Pancreas (tissue), 10 donors: ENCODE data around the gene MAGOH. TPM values are rescaled to one million over a fixed set of nuclear protein-coding genes. Genes with fewer than 3 reads are reported as not detected.

ENCODE experiments used
- ATAC-seq, 4 donors: fragments of 200-7000 bp; cut with Tn5 transposase; one replicate each; pipeline versions ENCODE4 v1.8.0 to v1.9.1; 2020; ENCODE audit warnings: mild to moderate bottlenecking in 4 of 4, moderate library complexity in 4 of 4
- DNase-seq, 6 donors: peaks; one replicate each; pipeline ENCODE4 v3.0.0-alpha.2; 2020
- FAIRE-seq: peaks from 2 replicates; lab custom pipeline; 2012; peaks lifted over from hg19 to GRCh38; lab: Jason Lieb, UNC
- H3K27ac ChIP-seq, 4 donors: fragments of 200-600 bp; sonication (generic); 1 replicate in 3 of 4; 2 replicates in 1 of 4; pipeline versions ENCODE4 v1.5.0 to v1.8.0; 2020
- H3K27me3 ChIP-seq, 4 donors: fragments of 200-600 bp; one replicate each; pipeline ENCODE4 v1.8.0; 2021
- H3K36me3 ChIP-seq, 3 donors: fragments of 200-600 bp; sonication (generic) in 1 of 3; one replicate each; pipeline versions ENCODE4 v1.5.0 to v1.8.0; 2020 to 2021
- H3K4me1 ChIP-seq, 3 donors: fragments of 200-600 bp; one replicate each; pipeline ENCODE4 v1.8.0; 2021
- H3K4me3 ChIP-seq, 4 donors: fragments of 200-600 bp; sonication (generic) in 2 of 4; one replicate each; pipeline versions ENCODE4 v1.5.0 to v1.8.0; 2020 to 2021
- H3K9me3 ChIP-seq, 4 donors: fragments of 200-600 bp; one replicate each; pipeline ENCODE4 v1.8.0; 2021
- CTCF ChIP-seq, 4 donors: fragments of 200-600 bp; sonication (generic) in 3 of 4; IDR thresholded peaks; one replicate each; pipeline versions ENCODE4 v1.5.0 to v1.8.0; 2021; ENCODE audit warnings: antibody characterized with exemption in 4 of 4
- WGBS, 2 donors: extraction: QIAGEN DNeasy Blood & Tissue Kit; methylation state at CpG; one replicate each; pipeline ENCODE4 v1.1.7; 2013; 5-methylcytosine and 5-hydroxymethylcytosine counted together
- intact Hi-C, 3 donors: fragments of 100-400 bp; cut with DNase I; formaldehyde crosslinking; loops; one replicate each; pipeline versions ENCODE4 v1.11.1 to v1.14.2; 2022
- polyA plus RNA-seq, 2 donors: library from polyadenylated mRNA; stranded (reverse); fragments of 200-250 nt; gene quantifications; one replicate each; pipeline ENCODE4 v1.2.3, GENCODE V29; 2013
- total RNA-seq, 6 donors: library from RNA; stranded (reverse); fragmentation: NEBNext Ultra II Directional in 4 of 6; extraction: Animal tissue kit (Norgen Biotek cat#: 25700) in 4 of 6; gene quantifications; one replicate each; pipeline versions ENCODE4 v1.2.1 to v1.2.4, GENCODE V29; 2021 to 2023
- donor health status: healthy with polysubstance abuse.
- donor health status: DM: no; HTN: no; CAD: no; lungs with moderate emphysema.
- donor health status: DM: no; HTN: no; CAD: no.
- donor health status: control.
- donor health status: control.
- donor health status: Bipolar disorder and iron deficiency.
- donor health status: DM: yes; HTN: yes; CAD: no.
- donor health status: DM: no; HTN: no; CAD: no.
- donor health status: DM: no; HTN: no; CAD: no.
- donor health status: DM: yes; HTN: yes; CAD: no.

The MAGOH gene
- total and polyA plus RNA-seq, 8 donors: 7.8 to 56.3 (median 14.4) TPM

- TF ChIP-seq CTCF (IDR thresholded peaks at IDR 0.05): no peak
- Histone ChIP-seq H3K9me3 (no peaks in the 10 kb centered on the region), H3K4me1 (peaks cover under 1 to 5% (median under 1%) of the 10 kb centered on the region in 3 donors), H3K36me3 (peaks cover 4 to 47% (median 20%) of the 10 kb centered on the region in 3 donors), H3K27me3 (no peaks in the 10 kb centered on the region), H3K27ac (no peak overlapping the region), H3K4me3 (no peak overlapping the region)
- no peak for ATAC-seq
- 95 to 97% methylated on average over 3 of the region's 3 CpGs for WGBS, 2 donors
- FAIRE-seq: no peak
- intact Hi-C loops: no loop called here
- DNase-seq: no peak
Measured at GRCh38 chr1:53203466-53203865, 34.9 kb downstream of the MAGOH start.

DNA sequence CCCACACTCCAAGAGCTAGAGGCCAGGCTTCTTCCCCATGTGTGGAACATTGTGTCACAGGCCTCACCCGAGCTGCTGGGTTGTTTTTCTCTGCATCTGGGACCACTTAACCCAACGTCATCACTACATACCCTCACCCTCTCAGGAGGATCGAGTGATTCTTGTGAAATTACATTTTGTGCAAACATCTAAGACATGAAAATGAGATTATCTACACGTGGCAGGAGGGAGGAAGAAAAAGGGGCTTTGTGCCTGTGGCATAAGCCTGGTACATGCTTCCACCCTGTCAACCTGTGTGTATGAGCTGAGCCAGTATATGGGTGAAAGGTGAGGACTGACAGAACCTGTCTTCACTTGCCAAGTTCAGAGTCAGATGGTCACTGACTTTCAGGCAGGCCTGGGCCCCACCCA is 40.1 kb downstream of the MAGOH start:
- no peak for ATAC-seq
- Histone ChIP-seq H3K36me3 (peaks cover 0 to 19% (median 4%) of the 10 kb centered on the region in 3 donors), H3K9me3 (no peaks in the 10 kb centered on the region), H3K27me3 (no peaks in the 10 kb centered on the region), H3K4me3 (peak overlapping the region in 2 of 4 donors; percentile 71 to 98), H3K4me1 (peaks cover 9 to 20% (median 12%) of the 10 kb centered on the region in 3 donors), H3K27ac (no peak overlapping the region)
- 20 to 24% methylated on average over 4 of the region's 4 CpGs for WGBS, 2 donors
- FAIRE-seq: no peak
- DNase-seq: no peak
- intact Hi-C loops: no loop called here
- no peak for TF ChIP-seq CTCF (IDR thresholded peaks at IDR 0.05)

DNA sequence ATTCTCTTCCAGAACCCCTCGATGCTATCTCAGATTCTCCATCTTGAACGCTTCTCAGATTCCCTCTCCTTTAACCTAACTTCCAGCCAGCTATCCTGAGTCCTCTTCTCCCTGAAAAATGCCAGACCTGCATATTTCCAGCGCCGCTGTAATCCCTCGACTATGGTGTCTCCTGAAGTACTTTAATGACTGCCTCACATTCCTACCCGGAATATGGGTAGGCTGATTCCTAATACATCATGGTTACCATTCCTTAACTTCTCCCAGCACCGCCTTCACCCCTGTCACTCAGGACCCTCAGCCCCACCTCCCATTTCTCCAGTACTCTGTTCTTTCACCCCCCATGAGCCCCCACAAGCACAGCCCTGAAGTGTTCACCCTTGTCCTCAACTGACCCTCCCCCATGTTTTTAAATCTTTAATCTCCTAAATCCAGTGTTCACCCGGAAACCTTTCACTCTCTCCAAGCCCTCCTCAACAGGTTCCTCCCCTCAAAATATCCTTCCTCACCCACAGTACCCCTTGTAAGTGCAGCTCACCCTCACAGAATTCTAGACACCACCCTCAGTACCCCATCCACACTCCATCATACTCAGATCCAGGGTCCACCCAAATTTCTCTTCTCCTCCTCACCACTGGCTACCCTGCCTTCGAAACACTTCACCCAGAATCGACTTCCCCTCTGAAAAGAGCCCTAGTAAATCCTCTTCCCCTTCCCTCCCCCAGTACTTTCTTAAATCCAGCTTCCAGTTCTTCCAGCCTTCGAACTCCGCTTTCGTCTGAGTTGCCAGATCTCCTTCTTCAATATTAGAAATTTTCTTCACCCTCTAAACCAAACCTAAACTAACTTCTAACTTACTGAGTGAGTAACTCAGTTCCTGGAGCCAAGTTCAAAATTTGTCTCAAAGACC is 40.8 kb downstream of the MAGOH start:
- Histone ChIP-seq H3K27me3 (no peaks in the 10 kb centered on the region), H3K27ac (peak overlapping the region; percentile 75 to 95 (median 94)), H3K36me3 (peaks cover 0 to 12% (median 4%) of the 10 kb centered on the region in 3 donors), H3K4me3 (peak overlapping the region; percentile 71 to 100 (median 98)), H3K4me1 (peaks cover 9 to 20% (median 12%) of the 10 kb centered on the region in 3 donors), H3K9me3 (no peaks in the 10 kb centered on the region)
- intact Hi-C loops: no loop called here
- no peak for TF ChIP-seq CTCF (IDR thresholded peaks at IDR 0.05)
- no peak for DNase-seq
- 29 to 34% methylated on average over 13 of the region's 13 CpGs for WGBS, 2 donors
- FAIRE-seq: no peak
- ATAC-seq: peak; percentile 1 to 10 (median 9)

GRCh38 chr1:53196485-53197290 is 41.6 kb downstream of the MAGOH start, which contains the start of gene CPT2:
Gene CPT2, plus strand, starts transcription at chr1:53196824. Its CDS starts 120 bp downstream, at chr1:53196944.
- Histone ChIP-seq H3K9me3 (no peaks in the 10 kb centered on the region), H3K4me1 (peaks cover 9 to 20% (median 12%) of the 10 kb centered on the region in 3 donors), H3K27ac (peak within 1 kb of the TSS; percentile 75 to 95 (median 94)), H3K27me3 (no peaks in the 10 kb centered on the region), H3K36me3 (peaks cover 0 to 6% (median 0%) of the 10 kb centered on the region in 3 donors), H3K4me3 (peak within 1 kb of the TSS; percentile 71 to 100 (median 98))
- ATAC-seq: peak; percentile 98 to 99 (median 98)
- FAIRE-seq: peak; percentile 9
- TF ChIP-seq CTCF (IDR thresholded peaks at IDR 0.05): no peak
- intact Hi-C loops: no loop called here
- peak; percentile 90 to 96 (median 94) for DNase-seq
- WGBS, 2 donors: 0 to 1% methylated on average over 48 to 57 of the region's 57 CpGs
